ENCODE data around the gene POMGNT2. TPM values are rescaled to one million over a fixed set of nuclear protein-coding genes. Genes with fewer than 3 reads are reported as not detected.

Gene POMGNT2
- total RNA-seq, 1 donor from 2014 or later = 10.8 TPM

DNA sequence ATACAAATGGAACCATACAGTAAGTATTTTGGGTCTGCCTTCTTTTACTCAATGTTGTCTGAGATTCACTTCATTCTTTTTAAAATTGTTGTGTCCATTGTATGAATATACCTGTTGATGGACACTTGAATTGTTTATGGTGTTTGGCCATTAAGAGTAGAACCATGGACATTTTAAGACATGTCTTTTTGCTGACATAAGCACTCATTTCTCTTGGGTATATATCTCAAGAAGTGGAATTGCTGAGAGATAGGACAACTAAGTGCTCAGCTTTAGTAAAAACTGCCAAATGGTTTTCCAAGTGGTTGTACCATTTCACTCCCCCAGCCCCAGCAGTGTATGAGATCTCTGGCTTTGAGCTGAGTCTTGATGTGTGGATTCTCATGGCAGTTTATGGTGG, 28.2 kb downstream of the POMGNT2 start:
- no peak for DNase-seq

DNA sequence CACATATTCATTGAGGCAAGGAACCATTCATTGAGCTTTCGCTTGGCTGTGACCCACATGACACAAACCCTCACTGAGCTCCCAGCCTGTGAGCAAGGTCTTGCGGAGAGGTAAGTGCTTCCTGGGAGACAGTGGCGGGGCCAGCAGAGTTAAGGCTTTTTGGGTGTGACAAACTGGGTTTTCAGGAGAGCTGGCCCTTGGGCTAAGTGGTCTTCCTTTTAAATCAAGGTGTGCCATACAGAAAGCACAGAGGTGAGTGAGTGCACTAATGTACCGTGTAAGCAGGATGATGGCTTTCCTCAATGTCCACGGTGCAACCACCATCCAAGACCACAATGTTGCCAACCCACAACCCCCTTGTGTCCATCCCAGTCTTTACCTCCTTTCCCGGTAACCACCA, 28.6 kb downstream of the POMGNT2 start:
- intact Hi-C loops (cut with DNase I) = no loop called here
- Histone ChIP-seq H3K4me1 (no peaks in the 10 kb centered on the region), H3K36me3 (peaks cover 25% of the 10 kb centered on the region), H3K9me3 (no peaks in the 10 kb centered on the region), H3K27ac (no peak overlapping the region), H3K27me3 (no peaks in the 10 kb centered on the region), H3K4me3 (no peak overlapping the region)
- ATAC-seq = no peak
- no peak for DNase-seq
- TF ChIP-seq, protein P1, sequence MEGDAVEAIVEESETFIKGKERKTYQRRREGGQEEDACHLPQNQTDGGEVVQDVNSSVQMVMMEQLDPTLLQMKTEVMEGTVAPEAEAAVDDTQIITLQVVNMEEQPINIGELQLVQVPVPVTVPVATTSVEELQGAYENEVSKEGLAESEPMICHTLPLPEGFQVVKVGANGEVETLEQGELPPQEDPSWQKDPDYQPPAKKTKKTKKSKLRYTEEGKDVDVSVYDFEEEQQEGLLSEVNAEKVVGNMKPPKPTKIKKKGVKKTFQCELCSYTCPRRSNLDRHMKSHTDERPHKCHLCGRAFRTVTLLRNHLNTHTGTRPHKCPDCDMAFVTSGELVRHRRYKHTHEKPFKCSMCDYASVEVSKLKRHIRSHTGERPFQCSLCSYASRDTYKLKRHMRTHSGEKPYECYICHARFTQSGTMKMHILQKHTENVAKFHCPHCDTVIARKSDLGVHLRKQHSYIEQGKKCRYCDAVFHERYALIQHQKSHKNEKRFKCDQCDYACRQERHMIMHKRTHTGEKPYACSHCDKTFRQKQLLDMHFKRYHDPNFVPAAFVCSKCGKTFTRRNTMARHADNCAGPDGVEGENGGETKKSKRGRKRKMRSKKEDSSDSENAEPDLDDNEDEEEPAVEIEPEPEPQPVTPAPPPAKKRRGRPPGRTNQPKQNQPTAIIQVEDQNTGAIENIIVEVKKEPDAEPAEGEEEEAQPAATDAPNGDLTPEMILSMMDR (IDR thresholded peaks at IDR 0.05) = no peak

More for the DNA sequence above, 28.2 kb downstream of the POMGNT2 start:
- no peaks in the 10 kb centered on the region for H3K9me3 ChIP-seq
- H3K27ac ChIP-seq = no peak overlapping the region
- no peak overlapping the region for H3K4me3 ChIP-seq
- H3K27me3 ChIP-seq = no peaks in the 10 kb centered on the region
- intact Hi-C loops (cut with DNase I) = no loop called here
- no peaks in the 10 kb centered on the region for H3K4me1 ChIP-seq
- TF ChIP-seq, protein P1 (IDR thresholded peaks at IDR 0.05) = no peak
- ATAC-seq = no peak
- H3K36me3 ChIP-seq = peaks cover 25% of the 10 kb centered on the region

DNA sequence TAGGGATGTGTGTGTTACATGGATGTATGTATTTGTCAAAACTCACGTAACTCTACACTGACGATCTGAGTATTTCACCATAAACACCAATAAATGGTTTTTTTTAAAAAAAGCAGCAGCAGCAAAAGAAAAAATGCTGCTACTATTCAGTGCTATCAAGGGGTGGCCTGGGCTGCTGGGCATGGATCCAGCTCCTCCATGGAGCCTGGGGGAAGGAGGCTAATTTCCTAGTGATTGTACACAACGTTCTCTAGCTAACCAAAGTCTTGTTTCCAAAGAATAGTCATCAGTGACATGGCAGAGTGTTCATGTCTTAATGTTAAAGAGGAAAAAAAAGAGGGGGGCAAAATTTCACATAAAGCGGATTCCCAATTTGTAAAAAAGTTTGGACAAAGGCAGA, 29.0 kb downstream of the POMGNT2 start:
- no peak for DNase-seq
- Histone ChIP-seq H3K27ac (no peak overlapping the region), H3K4me1 (no peaks in the 10 kb centered on the region), H3K36me3 (peaks cover 25% of the 10 kb centered on the region), H3K27me3 (no peaks in the 10 kb centered on the region), H3K4me3 (no peak overlapping the region), H3K9me3 (no peaks in the 10 kb centered on the region)
- TF ChIP-seq, protein P1 (IDR thresholded peaks at IDR 0.05) = no peak
- intact Hi-C loops (cut with DNase I) = no loop called here
- ATAC-seq = no peak

DNA sequence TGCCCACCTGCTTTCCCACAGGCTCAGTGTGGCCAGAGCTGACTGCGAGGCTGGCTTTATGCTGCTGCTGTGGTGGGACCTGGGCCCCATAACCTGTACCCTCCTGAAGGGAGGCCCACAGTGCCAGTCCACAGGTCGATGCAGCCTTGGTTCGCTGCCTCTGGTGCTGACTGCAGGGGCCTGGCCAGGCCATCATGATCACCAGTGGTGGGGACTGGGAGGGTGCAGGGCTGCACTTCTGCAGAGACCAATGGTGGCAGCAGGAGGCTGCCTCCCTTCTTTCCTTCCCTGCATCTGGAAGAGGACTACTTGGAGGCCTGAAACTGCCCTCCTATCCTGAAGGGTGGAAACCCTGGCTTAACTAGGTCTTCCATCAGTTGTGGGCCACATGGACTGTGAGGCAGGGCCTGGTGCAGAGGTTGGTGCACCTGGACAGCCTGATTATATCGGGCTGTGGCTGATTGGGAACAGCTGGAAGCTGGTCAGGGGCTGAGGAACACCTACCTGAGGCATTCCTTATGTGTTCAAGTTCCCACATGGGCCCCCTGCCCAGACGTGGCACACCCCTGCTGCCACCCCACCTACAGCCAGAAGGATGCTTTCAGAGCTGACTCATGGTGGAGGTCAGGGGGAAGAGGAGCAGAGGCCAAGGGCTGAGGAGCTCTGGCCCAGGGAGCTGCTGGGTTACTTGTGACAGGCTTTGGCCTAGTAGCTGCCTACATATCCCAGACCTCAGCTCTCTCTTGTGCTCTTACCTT, 29.8 kb downstream of the POMGNT2 start:
- Histone ChIP-seq H3K4me1 (no peaks in the 10 kb centered on the region), H3K27me3 (no peaks in the 10 kb centered on the region), H3K9me3 (no peaks in the 10 kb centered on the region), H3K4me3 (no peak overlapping the region), H3K27ac (no peak overlapping the region), H3K36me3 (peaks cover 22% of the 10 kb centered on the region)
- intact Hi-C loops (cut with DNase I) = no loop called here
- TF ChIP-seq, protein P1 (IDR thresholded peaks at IDR 0.05) = no peak
- ATAC-seq (no peak), DNase-seq (no peak)

DNA sequence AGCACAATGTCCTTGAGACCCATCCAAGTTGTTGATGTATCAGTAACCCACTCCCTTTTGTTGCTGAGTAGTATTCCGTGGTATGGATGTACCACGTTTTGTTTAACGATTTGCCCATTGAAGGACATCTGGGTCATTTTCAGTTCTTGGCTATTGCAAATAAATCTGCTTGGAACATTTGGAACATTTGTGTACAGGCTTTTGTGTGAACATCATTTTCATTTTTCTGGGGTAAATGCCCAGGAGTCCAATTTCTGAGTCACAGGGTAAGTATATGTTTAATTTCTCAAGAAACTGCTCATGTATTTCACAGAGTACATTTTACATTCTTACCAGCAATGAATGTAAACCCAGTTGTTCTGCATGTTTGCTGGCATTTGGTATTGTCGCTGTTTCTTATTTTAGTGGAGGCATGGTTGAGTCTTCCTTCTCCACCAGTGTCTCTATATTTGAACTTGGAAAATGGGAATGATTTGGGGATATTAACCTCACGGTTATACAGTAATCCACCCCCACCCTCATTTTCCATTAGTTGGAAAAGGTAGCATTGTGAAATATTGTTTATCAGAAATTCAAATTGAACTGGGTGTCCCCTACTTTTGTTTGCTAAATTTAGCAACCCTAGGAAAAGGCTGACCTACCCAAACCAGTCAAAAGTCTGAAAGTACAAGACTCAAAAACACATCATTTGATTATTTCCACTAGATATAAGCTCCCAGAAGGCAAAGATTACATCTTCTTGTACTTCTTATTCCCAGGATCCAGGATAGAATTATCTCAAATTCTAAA, 30.8 kb downstream of the POMGNT2 start:
- intact Hi-C loops (cut with DNase I) = no loop called here
- Histone ChIP-seq H3K27me3 (no peaks in the 10 kb centered on the region), H3K27ac (no peak overlapping the region), H3K9me3 (no peaks in the 10 kb centered on the region), H3K4me3 (no peak overlapping the region), H3K36me3 (peaks cover 13% of the 10 kb centered on the region), H3K4me1 (no peaks in the 10 kb centered on the region)
- ATAC-seq (no peak), DNase-seq (no peak)
- TF ChIP-seq, protein P1 (IDR thresholded peaks at IDR 0.05) = no peak
